Inferior parietal cortex (tissue), 1 donor: ENCODE data around the gene MMP11.

Source experiments
- DNase-seq: peaks from one replicate; pipeline ENCODE4 v3.0.0-alpha.2; 2016; ENCODE audit errors: extremely low spot score

The MMP11 gene

DNA sequence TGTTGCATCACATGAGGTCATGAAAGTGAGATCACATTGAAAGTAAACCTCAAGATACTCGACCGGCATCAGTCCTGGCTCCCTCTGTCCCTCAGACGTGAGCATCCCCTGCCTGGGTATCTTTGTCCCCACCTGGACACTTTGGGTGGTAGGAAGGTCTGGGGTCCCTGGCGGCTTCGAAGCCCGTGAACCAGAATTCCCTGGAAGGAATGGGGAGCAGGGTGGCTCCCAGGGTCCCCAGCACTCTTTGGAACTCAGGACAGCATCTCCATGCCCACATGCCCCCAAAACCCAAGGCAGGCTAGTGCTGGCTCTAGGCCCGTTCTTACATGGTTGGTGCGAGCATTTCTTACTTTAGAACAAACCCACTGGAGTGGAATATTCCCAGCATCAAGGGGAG is 58.6 kb downstream of the MMP11 start:
- DNase-seq: no peak

DNA sequence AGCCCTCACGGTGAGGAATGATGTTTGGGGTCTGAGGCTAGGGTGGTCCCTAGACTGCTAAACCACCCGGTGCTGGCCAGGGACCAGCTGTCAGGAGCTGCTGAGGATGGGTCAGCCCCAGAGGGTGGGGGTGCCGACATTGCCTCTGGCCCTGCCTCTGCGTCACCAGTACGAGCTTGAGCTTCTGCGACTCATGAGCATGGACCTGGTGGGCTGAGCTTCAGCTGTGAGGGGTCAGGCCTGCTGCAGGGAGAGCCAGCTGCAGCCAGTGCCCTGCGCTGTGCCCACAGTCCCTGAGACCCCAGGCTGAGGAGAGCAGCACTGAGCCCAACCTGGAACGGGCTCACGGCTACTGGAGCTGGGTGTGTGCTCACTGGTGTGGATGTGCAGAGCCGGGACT is 59.1 kb downstream of the MMP11 start:
- no peak for DNase-seq

DNA sequence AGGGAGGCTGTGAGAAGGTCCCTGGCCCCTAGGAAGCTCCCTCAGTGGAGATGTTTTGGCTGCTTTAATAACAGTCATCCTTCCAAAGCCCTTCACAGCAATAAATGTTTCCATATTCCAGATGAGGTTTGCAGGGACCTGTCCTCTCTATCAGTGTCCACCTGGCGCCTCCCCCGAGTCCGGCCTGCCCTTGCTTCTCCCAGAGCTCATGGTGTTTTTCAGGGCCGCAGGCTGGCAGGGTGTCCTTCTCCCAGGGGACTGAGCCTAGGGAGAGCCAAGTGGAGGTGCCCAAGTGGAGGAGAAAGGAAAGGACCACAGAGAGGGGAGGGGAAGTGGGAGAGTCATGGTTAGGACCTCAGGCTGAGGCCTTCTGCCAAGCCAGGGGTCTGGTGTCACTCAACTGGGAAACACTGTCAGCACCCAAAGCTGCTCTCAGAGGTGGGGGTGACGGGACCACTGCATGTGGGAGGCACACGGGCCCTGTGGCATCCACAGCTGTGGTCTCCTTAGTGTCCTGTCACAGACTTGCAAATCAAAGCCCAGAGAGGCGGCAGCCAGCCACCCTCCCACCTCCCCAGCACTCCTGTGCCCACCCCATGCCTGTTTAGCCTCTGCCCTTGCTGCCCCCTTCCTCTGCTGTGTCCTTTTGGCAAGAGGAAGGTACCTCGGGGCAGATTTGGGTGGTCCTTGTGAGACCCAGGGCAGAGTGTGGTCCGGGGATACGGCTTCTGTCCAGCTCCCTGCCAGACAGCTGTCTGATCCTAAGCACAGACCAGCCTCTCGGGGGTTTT is 59.8 kb downstream of the MMP11 start:
- no peak for DNase-seq

DNA sequence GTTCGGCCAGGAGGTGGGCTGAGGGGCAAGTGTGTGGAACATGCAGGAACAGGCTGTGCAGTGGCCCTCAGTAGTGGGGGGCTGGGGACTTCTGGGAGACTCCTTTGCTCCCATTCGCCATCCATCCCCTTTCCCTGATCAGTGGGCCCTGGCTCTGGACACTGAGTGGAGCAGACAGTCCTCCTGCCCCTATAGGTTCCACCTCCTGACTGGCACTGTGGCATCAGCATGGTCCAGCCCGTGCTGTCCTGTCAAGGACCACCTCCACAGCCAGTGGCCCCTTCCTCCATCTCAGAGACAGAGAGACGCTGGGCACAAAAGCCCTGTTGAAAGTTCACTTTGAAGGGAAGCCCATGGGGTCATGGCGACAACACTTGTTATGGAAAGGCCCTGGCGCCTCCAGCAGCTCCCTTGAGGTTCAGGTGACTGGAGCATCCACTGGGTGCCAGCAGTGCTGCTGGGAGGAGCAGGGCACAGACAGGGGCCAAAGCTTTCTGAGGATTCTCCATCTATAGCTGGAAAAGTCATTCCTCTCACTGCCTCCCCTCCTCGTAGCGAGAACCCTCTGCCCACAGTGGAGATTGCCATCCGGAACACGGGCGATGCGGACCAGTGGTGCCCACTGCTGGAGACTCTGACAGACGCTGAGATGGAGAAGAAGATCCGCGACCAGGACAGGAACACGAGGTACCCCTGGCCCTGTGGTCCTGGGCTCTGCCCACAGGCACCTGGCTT is 60.5 kb downstream of the MMP11 start:
- no peak for DNase-seq
